ENCODE results near the gene MYORG.

DNA sequence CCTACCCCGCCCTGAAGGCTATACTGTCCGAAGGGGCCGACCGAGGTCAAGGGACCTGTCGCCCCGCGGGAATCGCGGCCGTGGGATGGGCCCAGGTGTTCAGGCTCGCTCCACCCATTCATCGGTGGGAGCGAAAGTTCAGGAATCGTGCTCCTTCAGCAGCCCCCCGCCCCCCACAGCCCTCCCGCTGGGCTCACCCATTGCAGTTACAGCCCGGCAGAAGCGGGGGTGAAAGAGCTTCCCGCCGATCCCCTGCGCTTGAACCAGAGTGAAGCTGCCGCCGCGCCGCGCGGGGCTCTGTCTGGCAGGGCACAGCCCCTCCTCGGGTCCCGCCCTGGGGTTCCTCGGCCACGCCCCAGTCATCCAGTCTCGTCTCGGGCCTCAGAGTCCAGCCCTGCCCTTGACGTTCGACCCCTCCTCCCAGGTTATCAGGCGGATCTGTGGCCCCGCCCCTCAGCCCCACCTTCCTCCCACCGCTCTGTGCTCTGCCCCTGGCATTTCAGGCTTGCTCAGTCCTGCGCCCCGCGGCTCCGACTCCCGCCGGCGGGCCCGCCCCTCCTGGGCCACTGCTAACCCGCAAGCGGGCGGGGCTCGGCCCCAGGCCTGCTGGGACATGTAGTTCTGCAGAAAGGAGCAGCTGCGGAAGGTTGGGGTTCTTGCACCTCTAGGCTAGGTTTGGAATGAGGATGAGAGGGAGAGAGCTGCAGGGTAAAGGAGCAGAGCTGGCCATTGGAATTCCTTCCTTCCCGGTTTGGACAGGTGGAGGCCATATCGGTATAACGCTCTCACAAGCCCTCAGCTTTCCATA is at the start of gene MYORG:
- TF ChIP-seq, protein P1, sequence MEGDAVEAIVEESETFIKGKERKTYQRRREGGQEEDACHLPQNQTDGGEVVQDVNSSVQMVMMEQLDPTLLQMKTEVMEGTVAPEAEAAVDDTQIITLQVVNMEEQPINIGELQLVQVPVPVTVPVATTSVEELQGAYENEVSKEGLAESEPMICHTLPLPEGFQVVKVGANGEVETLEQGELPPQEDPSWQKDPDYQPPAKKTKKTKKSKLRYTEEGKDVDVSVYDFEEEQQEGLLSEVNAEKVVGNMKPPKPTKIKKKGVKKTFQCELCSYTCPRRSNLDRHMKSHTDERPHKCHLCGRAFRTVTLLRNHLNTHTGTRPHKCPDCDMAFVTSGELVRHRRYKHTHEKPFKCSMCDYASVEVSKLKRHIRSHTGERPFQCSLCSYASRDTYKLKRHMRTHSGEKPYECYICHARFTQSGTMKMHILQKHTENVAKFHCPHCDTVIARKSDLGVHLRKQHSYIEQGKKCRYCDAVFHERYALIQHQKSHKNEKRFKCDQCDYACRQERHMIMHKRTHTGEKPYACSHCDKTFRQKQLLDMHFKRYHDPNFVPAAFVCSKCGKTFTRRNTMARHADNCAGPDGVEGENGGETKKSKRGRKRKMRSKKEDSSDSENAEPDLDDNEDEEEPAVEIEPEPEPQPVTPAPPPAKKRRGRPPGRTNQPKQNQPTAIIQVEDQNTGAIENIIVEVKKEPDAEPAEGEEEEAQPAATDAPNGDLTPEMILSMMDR (IDR thresholded peaks at IDR 0.05; ENCODE audit: low read depth, low read length), result no peak
- TF ChIP-seq EZH2phosphoT487 (IDR thresholded peaks at IDR 0.05; ENCODE audit: low read depth), result no peak
